Activated naive CD8-positive, alpha-beta T cell treated with anti-CD3 and anti-CD28 coated beads for 36 hours (primary cell): Measurements from ENCODE around the gene STN1. TPM values are rescaled to one million over a fixed set of nuclear protein-coding genes. Genes with fewer than 3 reads are reported as not detected.

ENCODE experiments used
- DNase-seq: peaks from one replicate; pipeline ENCODE4 v3.0.0; 2021
- H3K27ac Mint-ChIP-seq: one replicate; pipeline ENCODE4 v1.8.0; 2022; ENCODE audit warnings: mild to moderate bottlenecking, moderate library complexity, mixed read lengths
- H3K27me3 Mint-ChIP-seq: one replicate; pipeline ENCODE4 v1.8.0; 2022; ENCODE audit warnings: mild to moderate bottlenecking, mixed read lengths
- H3K36me3 Mint-ChIP-seq: one replicate; pipeline ENCODE4 v1.8.0; 2021; ENCODE audit warnings: mild to moderate bottlenecking, mixed read lengths
- H3K4me1 Mint-ChIP-seq: one replicate; pipeline ENCODE4 v1.8.0; 2021; ENCODE audit warnings: mixed read lengths
- H3K4me3 Mint-ChIP-seq: one replicate; pipeline ENCODE4 v1.8.0; 2022; ENCODE audit warnings: mild to moderate bottlenecking, moderate library complexity, mixed read lengths
- H3K9me3 Mint-ChIP-seq: one replicate; pipeline ENCODE4 v1.8.0; 2022; ENCODE audit warnings: mixed read lengths
- total RNA-seq, 2 experiments: library from RNA; stranded (reverse); gene quantifications; one replicate each; pipeline ENCODE4 v1.2.3, GENCODE V29; 2021

The STN1 gene
- total RNA-seq, 2 experiments from 2014 or later = 25.4 to 25.5 TPM

GRCh38 chr10:103917302-103918052 is 507 bp downstream of the STN1 start:
- DNase-seq = peak; percentile 44
- peaks cover 35% of the 10 kb centered on the region for H3K4me1 Mint-ChIP-seq
- peaks cover 11% of the 10 kb centered on the region for H3K9me3 Mint-ChIP-seq

GRCh38 chr10:103916876-103917275 is 1.1 kb downstream of the STN1 start:
- Mint-ChIP-seq H3K36me3 (peaks cover 30% of the 10 kb centered on the region), H3K27ac (peak overlapping the region; percentile 94), H3K4me1 (peaks cover 41% of the 10 kb centered on the region), H3K9me3 (peaks cover 11% of the 10 kb centered on the region), H3K4me3 (peak overlapping the region; percentile 94), H3K27me3 (no peaks in the 10 kb centered on the region)
- no peak for DNase-seq

More at GRCh38 chr10:103917302-103918052, 507 bp downstream of the STN1 start:
- Mint-ChIP-seq H3K27me3 (no peaks in the 10 kb centered on the region), H3K27ac (peak overlapping the region; percentile 94), H3K4me3 (peak overlapping the region; percentile 94), H3K36me3 (peaks cover 30% of the 10 kb centered on the region)

- Mint-ChIP-seq H3K4me3 (peak overlapping the region; percentile 94), H3K27ac (peak overlapping the region; percentile 94), H3K27me3 (no peaks in the 10 kb centered on the region), H3K9me3 (peaks cover 11% of the 10 kb centered on the region), H3K36me3 (peaks cover 35% of the 10 kb centered on the region), H3K4me1 (peaks cover 47% of the 10 kb centered on the region)
- no peak for DNase-seq
Measured at GRCh38 chr10:103916254-103916653, 1.7 kb downstream of the STN1 start.

- peaks cover 51% of the 10 kb centered on the region for H3K4me1 Mint-ChIP-seq
- peaks cover 11% of the 10 kb centered on the region for H3K9me3 Mint-ChIP-seq
- H3K36me3 Mint-ChIP-seq = peaks cover 35% of the 10 kb centered on the region
- DNase-seq = peak; percentile 42
- H3K27ac Mint-ChIP-seq = peak overlapping the region; percentile 94
- H3K4me3 Mint-ChIP-seq = peak overlapping the region; percentile 94
- no peaks in the 10 kb centered on the region for H3K27me3 Mint-ChIP-seq
Measured at GRCh38 chr10:103915796-103916195, 2.2 kb downstream of the STN1 start.

- Mint-ChIP-seq H3K9me3 (peaks cover 11% of the 10 kb centered on the region), H3K4me3 (peak overlapping the region; percentile 58), H3K36me3 (peaks cover 44% of the 10 kb centered on the region), H3K4me1 (peaks cover 68% of the 10 kb centered on the region), H3K27me3 (no peaks in the 10 kb centered on the region), H3K27ac (peak overlapping the region; percentile 91)
- DNase-seq = no peak
Measured at GRCh38 chr10:103912759-103913158, 5.2 kb downstream of the STN1 start.

GRCh38 chr10:103911021-103911459 is 6.9 kb downstream of the STN1 start:
- H3K4me3 Mint-ChIP-seq = peak overlapping the region; percentile 68
- no peaks in the 10 kb centered on the region for H3K27me3 Mint-ChIP-seq
- DNase-seq = peak; percentile 29
- H3K4me1 Mint-ChIP-seq = peaks cover 69% of the 10 kb centered on the region
- peaks cover 41% of the 10 kb centered on the region for H3K36me3 Mint-ChIP-seq
- H3K27ac Mint-ChIP-seq = peak overlapping the region; percentile 91
- H3K9me3 Mint-ChIP-seq = peaks cover 11% of the 10 kb centered on the region

GRCh38 chr10:103910442-103911012 is 7.5 kb downstream of the STN1 start:
- no peaks in the 10 kb centered on the region for H3K27me3 Mint-ChIP-seq
- peaks cover 70% of the 10 kb centered on the region for H3K4me1 Mint-ChIP-seq
- peak overlapping the region; percentile 67 for H3K4me3 Mint-ChIP-seq
- peak overlapping the region; percentile 91 for H3K27ac Mint-ChIP-seq
- peaks cover 11% of the 10 kb centered on the region for H3K9me3 Mint-ChIP-seq
- no peak for DNase-seq
- H3K36me3 Mint-ChIP-seq = peaks cover 38% of the 10 kb centered on the region

- H3K27me3 Mint-ChIP-seq = no peaks in the 10 kb centered on the region
- peak overlapping the region; percentile 85 for H3K27ac Mint-ChIP-seq
- DNase-seq = no peak
- peaks cover 70% of the 10 kb centered on the region for H3K4me1 Mint-ChIP-seq
- H3K36me3 Mint-ChIP-seq = peaks cover 22% of the 10 kb centered on the region
- no peaks in the 10 kb centered on the region for H3K9me3 Mint-ChIP-seq
- H3K4me3 Mint-ChIP-seq = peak overlapping the region; percentile 43
Measured at GRCh38 chr10:103905441-103905840, 12.5 kb downstream of the STN1 start.

GRCh38 chr10:103901299-103901698 is 16.7 kb downstream of the STN1 start:
- Mint-ChIP-seq H3K4me1 (peaks cover 55% of the 10 kb centered on the region), H3K4me3 (peak overlapping the region; percentile 55), H3K9me3 (no peaks in the 10 kb centered on the region), H3K27me3 (no peaks in the 10 kb centered on the region), H3K27ac (peak overlapping the region; percentile 67), H3K36me3 (peaks cover 27% of the 10 kb centered on the region)
- no peak for DNase-seq

- no peak for DNase-seq
- Mint-ChIP-seq H3K4me3 (no peak overlapping the region), H3K4me1 (peaks cover 57% of the 10 kb centered on the region), H3K9me3 (no peaks in the 10 kb centered on the region), H3K27me3 (no peaks in the 10 kb centered on the region), H3K27ac (no peak overlapping the region), H3K36me3 (peaks cover 36% of the 10 kb centered on the region)
Measured at GRCh38 chr10:103899312-103899711, 18.7 kb downstream of the STN1 start.

- Mint-ChIP-seq H3K36me3 (peaks cover 27% of the 10 kb centered on the region), H3K27me3 (no peaks in the 10 kb centered on the region), H3K9me3 (no peaks in the 10 kb centered on the region), H3K4me1 (peaks cover 56% of the 10 kb centered on the region), H3K4me3 (no peak overlapping the region), H3K27ac (no peak overlapping the region)
- DNase-seq = no peak
Measured at GRCh38 chr10:103897241-103897774, 20.7 kb downstream of the STN1 start.

GRCh38 chr10:103896225-103896624 is 21.8 kb downstream of the STN1 start:
- H3K27me3 Mint-ChIP-seq = no peaks in the 10 kb centered on the region
- peaks cover 47% of the 10 kb centered on the region for H3K4me1 Mint-ChIP-seq
- no peak overlapping the region for H3K4me3 Mint-ChIP-seq
- peak overlapping the region; percentile 54 for H3K27ac Mint-ChIP-seq
- peaks cover 27% of the 10 kb centered on the region for H3K36me3 Mint-ChIP-seq
- no peaks in the 10 kb centered on the region for H3K9me3 Mint-ChIP-seq
- no peak for DNase-seq

- Mint-ChIP-seq H3K36me3 (peaks cover 31% of the 10 kb centered on the region), H3K9me3 (no peaks in the 10 kb centered on the region), H3K4me3 (no peak overlapping the region), H3K27ac (peak overlapping the region; percentile 54), H3K27me3 (no peaks in the 10 kb centered on the region), H3K4me1 (peaks cover 42% of the 10 kb centered on the region)
- no peak for DNase-seq
Measured at GRCh38 chr10:103895411-103896186, 22.4 kb downstream of the STN1 start.

- Mint-ChIP-seq H3K9me3 (no peaks in the 10 kb centered on the region), H3K4me3 (no peak overlapping the region), H3K36me3 (peaks cover 25% of the 10 kb centered on the region), H3K4me1 (peaks cover 46% of the 10 kb centered on the region), H3K27me3 (no peaks in the 10 kb centered on the region), H3K27ac (peak overlapping the region; percentile 54)
- DNase-seq = no peak
Measured at GRCh38 chr10:103894441-103894864, 23.5 kb downstream of the STN1 start.

GRCh38 chr10:103893817-103894216 is 24.2 kb downstream of the STN1 start:
- Mint-ChIP-seq H3K9me3 (no peaks in the 10 kb centered on the region), H3K36me3 (peaks cover 27% of the 10 kb centered on the region), H3K27ac (peak overlapping the region; percentile 54), H3K27me3 (no peaks in the 10 kb centered on the region), H3K4me3 (no peak overlapping the region), H3K4me1 (peaks cover 52% of the 10 kb centered on the region)
- no peak for DNase-seq
